H1 (cell line): ENCODE data around the gene SOHLH2. TPM values are rescaled to one million over a fixed set of nuclear protein-coding genes. Genes with fewer than 3 reads are reported as not detected.

ENCODE experiments used
- CTCF ChIA-PET: fragments of 300-600 bp; sonication (Branson Sonifier 250); formaldehyde crosslinking; loops from one replicate; lab custom pipeline; 2021; ENCODE audit not compliant: partially characterized antibody; lab: Charles Lee
- POLR2A ChIA-PET: fragments of 300-600 bp; sonication (Branson Sonifier 250); formaldehyde crosslinking; loops from one replicate; lab custom pipeline; 2021; ENCODE audit warnings: inconsistent platforms; ENCODE audit not compliant: partially characterized antibody; lab: Charles Lee
- DNase-seq, 2 experiments: peaks; one replicate each; pipeline versions ENCODE4 v3.0.0 to v3.0.0-alpha.2; 2010 to 2022; ENCODE audit warnings: low spot score in 2 of 2, low read depth in 1 of 2, mixed read lengths in 1 of 2
- FAIRE-seq: peaks from 2 replicates; lab custom pipeline; 2011; peaks lifted over from hg19 to GRCh38; lab: Jason Lieb, UNC
- H2AFZ ChIP-seq: 2 replicates; pipeline ENCODE4 v1.8.1; 2012; ENCODE audit warnings: low read length, inconsistent platforms
- H2AK5ac ChIP-seq: 2 replicates; pipeline ENCODE4 v1.6.1; 2013; ENCODE audit warnings: low read depth, low read length
- H2BK120ac ChIP-seq: replicated peaks from 2 replicates; pipeline ENCODE3; 2013; ENCODE audit warnings: low read depth, low read length, inconsistent platforms
- H2BK12ac ChIP-seq: 2 replicates; pipeline ENCODE4 v1.6.1; 2013; ENCODE audit warnings: low read depth, low read length
- H2BK15ac ChIP-seq: 2 replicates; pipeline ENCODE4 v1.6.1; 2013; ENCODE audit warnings: low read length
- H2BK20ac ChIP-seq: 2 replicates; pipeline ENCODE4 v1.6.1; 2013; ENCODE audit warnings: low read length
- H2BK5ac ChIP-seq: 2 replicates; pipeline ENCODE4 v1.6.1; 2013; ENCODE audit warnings: low read depth, low read length
- H3K14ac ChIP-seq: 2 replicates; pipeline ENCODE4 v1.6.1; 2013; ENCODE audit warnings: inconsistent platforms; ENCODE audit not compliant: insufficient read length
- H3K18ac ChIP-seq: 2 replicates; pipeline ENCODE4 v1.6.1; 2013; ENCODE audit warnings: low read length; ENCODE audit errors: extremely low read depth
- H3K23ac ChIP-seq: 2 replicates; pipeline ENCODE4 v1.6.1; 2013; ENCODE audit warnings: inconsistent platforms; ENCODE audit not compliant: insufficient read length
- H3K23me2 ChIP-seq: 2 replicates; pipeline ENCODE4 v1.6.1; 2013; ENCODE audit warnings: low read depth, low read length
- H3K27ac ChIP-seq: 2 replicates; pipeline ENCODE4 v1.6.1; 2011; ENCODE audit warnings: low read depth, low read length, inconsistent platforms
- H3K27me3 ChIP-seq, 4 experiments: replicated peaks in 1 of 4; 1 replicate in 1 of 4; 2 replicates in 3 of 4; pipeline versions ENCODE4 v1.6.1 to v1.8.1; 2011 to 2013; ENCODE audit warnings: low read length in 3 of 4, mild to moderate bottlenecking in 3 of 4, inconsistent platforms in 2 of 4, mixed read lengths in 2 of 4, moderate library complexity in 1 of 4; ENCODE audit not compliant: control insufficient read depth in 3 of 4, insufficient read depth in 3 of 4; ENCODE audit errors: extremely low read depth in 1 of 4
- H3K36me3 ChIP-seq, 4 experiments: 2 replicates each; pipeline versions ENCODE4 v1.6.1 to v1.8.1; 2011 to 2013; ENCODE audit warnings: mild to moderate bottlenecking in 4 of 4, low read length in 3 of 4, moderate library complexity in 2 of 4, control low read depth in 1 of 4, inconsistent platforms in 1 of 4; ENCODE audit not compliant: insufficient read depth in 4 of 4, control insufficient read depth in 2 of 4
- H3K4ac ChIP-seq: replicated peaks from 2 replicates; pipeline ENCODE3; 2013; ENCODE audit warnings: low read length, low read depth, mixed read lengths, inconsistent platforms; ENCODE audit not compliant: insufficient read length
- H3K4me1 ChIP-seq, 4 experiments: replicated peaks in 1 of 4; 1 replicate in 1 of 4; 2 replicates in 3 of 4; pipeline versions ENCODE4 v1.6.1 to v1.8.1; 2011 to 2013; ENCODE audit warnings: low read length in 3 of 4, inconsistent platforms in 2 of 4, mixed read lengths in 1 of 4; ENCODE audit not compliant: insufficient read depth in 4 of 4, control insufficient read depth in 3 of 4
- H3K4me2 ChIP-seq, 2 experiments: 2 replicates each; pipeline versions ENCODE4 v1.6.1 to v1.8.1; 2011 to 2013; ENCODE audit warnings: low read depth in 2 of 2, low read length in 2 of 2, control low read depth in 1 of 2, inconsistent platforms in 1 of 2, mild to moderate bottlenecking in 1 of 2; ENCODE audit not compliant: insufficient read depth in 1 of 2
- H3K4me3 ChIP-seq, 4 experiments: fragments of 200-600, 300-600 bp in 1 of 4; sonication (generic), shearing (Covaris generic), sonication (Bioruptor Twin) in 1 of 4; 2 replicates each; pipeline versions ENCODE4 v1.5.1 to v1.8.1; 2011 to 2016; ENCODE audit warnings: low read length in 4 of 4, low read depth in 3 of 4, control low read depth in 2 of 4, inconsistent platforms in 2 of 4, mild to moderate bottlenecking in 2 of 4, mixed read lengths in 1 of 4, moderate library complexity in 1 of 4; ENCODE audit not compliant: insufficient read depth in 2 of 4; ENCODE audit errors: extremely low read depth in 1 of 4
- H3K56ac ChIP-seq: replicated peaks from 2 replicates; pipeline ENCODE3; 2013; ENCODE audit warnings: low read depth, mild to moderate bottlenecking, mixed read lengths, low read length, inconsistent platforms; ENCODE audit not compliant: insufficient read length
- H3K79me1 ChIP-seq: 2 replicates; pipeline ENCODE4 v1.6.1; 2013; ENCODE audit warnings: low read depth, low read length, control low read depth
- H3K79me2 ChIP-seq, 2 experiments: 2 replicates each; pipeline versions ENCODE4 v1.6.1 to v1.8.1; 2012 to 2013; ENCODE audit warnings: low read length in 2 of 2, mild to moderate bottlenecking in 2 of 2, inconsistent platforms in 1 of 2; ENCODE audit not compliant: insufficient read depth in 2 of 2, control insufficient read depth in 1 of 2
- H3K9ac ChIP-seq, 4 experiments: replicated peaks in 1 of 4; 1 replicate in 1 of 4; 2 replicates in 3 of 4; pipeline versions ENCODE4 v1.6.1 to v1.8.1; 2011 to 2013; ENCODE audit warnings: low read depth in 3 of 4, low read length in 3 of 4, control low read depth in 2 of 4, mild to moderate bottlenecking in 2 of 4, moderate library complexity in 2 of 4, inconsistent platforms in 1 of 4; ENCODE audit errors: extremely low read depth in 1 of 4
- H3K9me3 ChIP-seq, 2 experiments: 2 replicates each; pipeline versions ENCODE4 v1.6.1 to v1.8.1; 2012 to 2013; ENCODE audit warnings: mild to moderate bottlenecking in 2 of 2, moderate library complexity in 2 of 2, control low read depth in 1 of 2, inconsistent platforms in 1 of 2, low read depth in 1 of 2, low read length in 1 of 2, mixed read lengths in 1 of 2; ENCODE audit not compliant: insufficient read depth in 2 of 2
- H4K20me1 ChIP-seq, 2 experiments: replicated peaks in 1 of 2; 2 replicates each; pipeline versions ENCODE3 to v1.8.1; 2011 to 2013; ENCODE audit warnings: inconsistent platforms in 2 of 2, low read length in 2 of 2, mild to moderate bottlenecking in 1 of 2; ENCODE audit not compliant: insufficient read depth in 2 of 2, control insufficient read depth in 1 of 2
- H4K5ac ChIP-seq: 2 replicates; pipeline ENCODE4 v1.6.1; 2013; ENCODE audit warnings: low read length, low read depth, mixed read lengths, inconsistent platforms; ENCODE audit not compliant: insufficient read length
- H4K8ac ChIP-seq: 2 replicates; pipeline ENCODE4 v1.8.0; 2013; ENCODE audit warnings: mild to moderate bottlenecking, moderate library complexity, low read length, inconsistent platforms; ENCODE audit not compliant: insufficient read depth; ENCODE audit errors: extremely low read depth
- H4K91ac ChIP-seq: replicated peaks from 2 replicates; pipeline ENCODE3; 2013; ENCODE audit warnings: low read length, mixed read lengths, inconsistent platforms; ENCODE audit not compliant: insufficient read length
- EGR1 ChIP-seq: IDR thresholded peaks from 2 replicates; pipeline ENCODE4 v1.6.1; 2011; ENCODE audit warnings: low read depth, low read length, borderline replicate concordance
- HDAC2 ChIP-seq, 2 experiments: fragments of 300-600 bp in 1 of 2; sonication (generic) in 1 of 2; IDR thresholded peaks; 2 replicates each; pipeline ENCODE4 v1.6.1; 2011 to 2012; ENCODE audit warnings: low read depth in 2 of 2, low read length in 2 of 2, mild to moderate bottlenecking in 2 of 2, moderate library complexity in 2 of 2, borderline replicate concordance in 1 of 2, inconsistent platforms in 1 of 2
- NANOG ChIP-seq: IDR thresholded peaks from 2 replicates; pipeline ENCODE4 v1.6.1; 2011; ENCODE audit warnings: low read length, low read depth, mild to moderate bottlenecking, inconsistent platforms; ENCODE audit not compliant: insufficient read depth, poor library complexity, severe bottlenecking
- POLR2A ChIP-seq, 2 experiments: IDR thresholded peaks; 1 replicate in 1 of 2; 2 replicates in 1 of 2; pipeline ENCODE4 v1.6.1; 2011; ENCODE audit warnings: low read depth in 2 of 2, low read length in 2 of 2, mild to moderate bottlenecking in 2 of 2; ENCODE audit errors: control extremely low read depth in 1 of 2
- RAD21 ChIP-seq, 2 experiments: IDR thresholded peaks in 1 of 2; conservative IDR thresholded peaks in 1 of 2; 2 replicates each; pipeline ENCODE4 v1.6.1; 2011; ENCODE audit warnings: low read depth in 2 of 2, low read length in 2 of 2, improper control_type of control experiment in 1 of 2, inconsistent platforms in 1 of 2, mild to moderate bottlenecking in 1 of 2, moderate library complexity in 1 of 2
- TEAD4 ChIP-seq: IDR thresholded peaks from 2 replicates; pipeline ENCODE4 v1.6.1; 2012; ENCODE audit warnings: low read depth, low read length, inconsistent platforms, mixed read lengths
- ZNF274 ChIP-seq: IDR thresholded peaks from 2 replicates; pipeline ENCODE4 v1.7.0; 2012; ENCODE audit warnings: low read length, borderline replicate concordance; ENCODE audit errors: extremely low read depth
- WGBS, 2 experiments: shearing (Covaris generic) in 1 of 2; methylation state at CpG; one replicate each; pipeline versions ENCODE4 v1.1.6 to v1.1.7; 2013 to 2015; ENCODE audit warnings: low lambda C conversion rate in 2 of 2, mixed read lengths in 2 of 2, inconsistent platforms in 1 of 2, low coverage in 1 of 2, missing lambda C conversion rate in 1 of 2; ENCODE audit not compliant: insufficient replicate concordance in 2 of 2, insufficient coverage in 1 of 2, insufficient read length in 1 of 2; ENCODE audit errors: extremely low coverage in 1 of 2, missing lambda C conversion rate in 1 of 2; 5-methylcytosine and 5-hydroxymethylcytosine counted together
- polyA plus RNA-seq, 7 experiments: library from polyadenylated mRNA; depleted of rRNA in 3 of 7; stranded (reverse) in 5 of 7; unstranded in 2 of 7; fragments of >200 nt in 5 of 7; fragments of 200-250 nt in 2 of 7; gene quantifications; 1 replicate in 5 of 7; 2 replicates in 1 of 7; 4 replicates in 1 of 7; pipeline versions ENCODE4 v1.2.1 to v1.2.3, GENCODE V29; 2011 to 2013; ENCODE audit warnings: missing spikeins in 2 of 7, mixed read lengths in 2 of 7
- total RNA-seq: library from RNA; stranded (reverse); fragmentation: NEBNext Ultra II Directional; extraction: Animal tissue kit (Norgen Biotek cat#: 25700); gene quantifications from 2 replicates; pipeline ENCODE4 v1.2.1, GENCODE V29; 2021
- TF ChIP-seq, protein P1 (sequence below): IDR thresholded peaks from 2 replicates; pipeline ENCODE4 v1.6.1; 2012; ENCODE audit warnings: low read length, inconsistent platforms
- TF ChIP-seq, protein P2 (sequence below), 3 experiments: IDR thresholded peaks; 1 replicate in 2 of 3; 2 replicates in 1 of 3; pipeline versions ENCODE4 v1.5.1 to v1.6.1; 2011; ENCODE audit warnings: low read length in 3 of 3, mild to moderate bottlenecking in 3 of 3, inconsistent platforms in 2 of 3, low read depth in 1 of 3, moderate library complexity in 1 of 3; ENCODE audit not compliant: insufficient read depth in 1 of 3; ENCODE audit errors: control extremely low read depth in 1 of 3

SOHLH2 gene
- total and polyA plus RNA-seq, 2 of the 8 experiments (the other 6 are each of a cell fraction or from before 2014, with no cell fraction given), result 6.8 to 10.3 TPM

DNA sequence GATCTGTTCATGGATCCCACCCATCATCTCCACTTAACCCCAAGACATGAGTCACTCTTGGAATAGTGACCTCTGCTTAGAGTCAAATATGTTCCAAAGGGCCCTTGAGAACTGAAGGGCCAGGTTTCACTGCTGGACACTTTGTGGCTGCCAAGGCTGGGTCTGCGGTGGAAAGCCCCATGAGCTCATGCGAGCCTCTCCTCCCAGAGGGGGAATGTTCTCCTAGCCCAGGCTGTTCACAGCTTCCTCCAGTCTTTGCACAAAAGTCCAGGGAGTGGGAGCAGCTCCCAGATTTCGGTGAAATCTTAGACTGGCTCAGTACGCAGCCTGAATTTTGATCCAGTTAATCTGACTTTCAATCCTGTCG, 82.4 kb downstream of the SOHLH2 start:
- Histone ChIP-seq H2AK5ac (no peak overlapping the region), H2BK15ac (no peak overlapping the region), H3K27ac (no peak overlapping the region), H4K20me1 (peaks cover 0 to 2% of the 10 kb centered on the region in 2 experiments), H3K18ac (0 out of 2 replicates have a peak overlapping the region, but pooled peaks have one; percentile 75), H2BK12ac (no peak overlapping the region), H4K8ac (no peak overlapping the region), H2BK5ac (no peak overlapping the region), H3K4me2 (peak overlapping the region; percentile 96 to 99), H3K14ac (no peak overlapping the region), H3K4me3 (peak overlapping the region in 2 of 4 experiments; percentile 70 to 75; a peak in 5 of 8 replicates), H3K23me2 (peaks cover 12% of the 10 kb centered on the region), H3K27me3 (peaks cover 8 to 28% (median 25%) of the 10 kb centered on the region in 4 experiments), H3K79me1 (no peaks in the 10 kb centered on the region), H2BK120ac (no peak overlapping the region), H2AFZ (no peak overlapping the region), H3K56ac (no peak overlapping the region), H3K23ac (no peak overlapping the region), H3K4ac (no peak overlapping the region), H3K36me3 (no peaks in the 10 kb centered on the region), H2BK20ac (no peak overlapping the region), H3K79me2 (no peaks in the 10 kb centered on the region), H4K5ac (no peak overlapping the region), H4K91ac (no peak overlapping the region), H3K9ac (no peak overlapping the region), H3K9me3 (no peaks in the 10 kb centered on the region), H3K4me1 (peaks cover 0 to 11% (median 6%) of the 10 kb centered on the region in 4 experiments; a peak in 6 of 7 replicates)
- WGBS, 2 experiments, result 96% methylated on average over 5 of the region's 5 CpGs; no CpG with 5 or more reads in 1 of the 2 experiments
- DNase-seq (no peak), FAIRE-seq (no peak)
- CTCF ChIA-PET, result interaction anchor here (0.6 to 1.6 kb wide), 3 partner anchors 127 to 716 kb away, joined by 3 to 5 read pairs (median 4); no protein-coding TSS in a partner anchor
- POLR2A ChIA-PET, result no interaction called here
- TF ChIP-seq POLR2A (IDR thresholded peaks at IDR 0.05; ENCODE audit: control extremely low read depth in 1 of 2, low read depth in 2 of 2, low read length in 2 of 2) (no peak), HDAC2 (IDR thresholded peaks at IDR 0.05; ENCODE audit: borderline replicate concordance in 1 of 2, low read depth in 2 of 2, low read length in 2 of 2) (no peak), RAD21 (IDR thresholded peaks at IDR 0.05 in 1 of 2, conservative IDR thresholded peaks at IDR 0.05 in 1 of 2; ENCODE audit: low read depth in 2 of 2, low read length in 2 of 2) (no peak), TEAD4 (no peak), EGR1 (no peak), NANOG (no peak), ZNF274 (no peak)
- TF ChIP-seq, protein P1, sequence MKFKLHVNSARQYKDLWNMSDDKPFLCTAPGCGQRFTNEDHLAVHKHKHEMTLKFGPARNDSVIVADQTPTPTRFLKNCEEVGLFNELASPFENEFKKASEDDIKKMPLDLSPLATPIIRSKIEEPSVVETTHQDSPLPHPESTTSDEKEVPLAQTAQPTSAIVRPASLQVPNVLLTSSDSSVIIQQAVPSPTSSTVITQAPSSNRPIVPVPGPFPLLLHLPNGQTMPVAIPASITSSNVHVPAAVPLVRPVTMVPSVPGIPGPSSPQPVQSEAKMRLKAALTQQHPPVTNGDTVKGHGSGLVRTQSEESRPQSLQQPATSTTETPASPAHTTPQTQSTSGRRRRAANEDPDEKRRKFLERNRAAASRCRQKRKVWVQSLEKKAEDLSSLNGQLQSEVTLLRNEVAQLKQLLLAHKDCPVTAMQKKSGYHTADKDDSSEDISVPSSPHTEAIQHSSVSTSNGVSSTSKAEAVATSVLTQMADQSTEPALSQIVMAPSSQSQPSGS, result no peak
- TF ChIP-seq, protein P2, sequence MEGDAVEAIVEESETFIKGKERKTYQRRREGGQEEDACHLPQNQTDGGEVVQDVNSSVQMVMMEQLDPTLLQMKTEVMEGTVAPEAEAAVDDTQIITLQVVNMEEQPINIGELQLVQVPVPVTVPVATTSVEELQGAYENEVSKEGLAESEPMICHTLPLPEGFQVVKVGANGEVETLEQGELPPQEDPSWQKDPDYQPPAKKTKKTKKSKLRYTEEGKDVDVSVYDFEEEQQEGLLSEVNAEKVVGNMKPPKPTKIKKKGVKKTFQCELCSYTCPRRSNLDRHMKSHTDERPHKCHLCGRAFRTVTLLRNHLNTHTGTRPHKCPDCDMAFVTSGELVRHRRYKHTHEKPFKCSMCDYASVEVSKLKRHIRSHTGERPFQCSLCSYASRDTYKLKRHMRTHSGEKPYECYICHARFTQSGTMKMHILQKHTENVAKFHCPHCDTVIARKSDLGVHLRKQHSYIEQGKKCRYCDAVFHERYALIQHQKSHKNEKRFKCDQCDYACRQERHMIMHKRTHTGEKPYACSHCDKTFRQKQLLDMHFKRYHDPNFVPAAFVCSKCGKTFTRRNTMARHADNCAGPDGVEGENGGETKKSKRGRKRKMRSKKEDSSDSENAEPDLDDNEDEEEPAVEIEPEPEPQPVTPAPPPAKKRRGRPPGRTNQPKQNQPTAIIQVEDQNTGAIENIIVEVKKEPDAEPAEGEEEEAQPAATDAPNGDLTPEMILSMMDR (IDR thresholded peaks at IDR 0.05; ENCODE audit: control extremely low read depth in 1 of 3, insufficient read depth in 1 of 3, low read depth in 1 of 3, low read length in 3 of 3), result no peak
